Activated B cell treated with CpG ODN at 0.5 μM for 24 hours (primary cell): ENCODE results near the gene TMEM256. TPM values are rescaled to one million over a fixed set of nuclear protein-coding genes. Genes with fewer than 3 reads are reported as not detected.
"Not testable (repeated sequence)": the region's sequence is repeated elsewhere in the genome, so short reads cannot be mapped to it uniquely, and the experiment has no call there.

Experiments used
- ATAC-seq: fragments of 200-7000 bp; cut with Tn5 transposase; one replicate; pipeline ENCODE4 v1.10.0; 2021; ENCODE audit warnings: low read depth, mild to moderate bottlenecking, moderate library complexity
- CTCF ChIA-PET: fragments of 350-600 bp; sonication (Branson Sonifier 250); formaldehyde crosslinking; loops from one replicate; lab custom pipeline; 2021; ENCODE audit warnings: antibody characterized with exemption; lab: Charles Lee
- POLR2A ChIA-PET: fragments of 350-600 bp; sonication (Branson Sonifier 250); formaldehyde crosslinking; loops from one replicate; lab custom pipeline; 2021; ENCODE audit warnings: antibody characterized with exemption; lab: Charles Lee
- DNase-seq: peaks from one replicate; pipeline ENCODE4 v3.0.0; 2022
- H3K27ac Mint-ChIP-seq: one replicate; pipeline ENCODE4 v1.8.0; 2020; ENCODE audit warnings: mixed read lengths
- H3K27me3 Mint-ChIP-seq: one replicate; pipeline ENCODE4 v1.8.0; 2021; ENCODE audit warnings: mixed read lengths
- H3K36me3 Mint-ChIP-seq: one replicate; pipeline ENCODE4 v1.8.0; 2021; ENCODE audit warnings: low read depth, mixed read lengths
- H3K4me1 Mint-ChIP-seq: one replicate; pipeline ENCODE4 v1.8.0; 2021; ENCODE audit warnings: mixed read lengths
- H3K4me3 Mint-ChIP-seq: one replicate; pipeline ENCODE4 v1.8.0; 2020; ENCODE audit warnings: mild to moderate bottlenecking, mixed read lengths
- H3K9me3 Mint-ChIP-seq: one replicate; pipeline ENCODE4 v1.8.0; 2020; ENCODE audit warnings: mixed read lengths
- intact Hi-C: fragments of 100-400 bp; cut with micrococcal nuclease; formaldehyde crosslinking; loops from one replicate; pipeline ENCODE4 v1.15.1; 2024
- total RNA-seq: library from RNA; stranded (reverse); gene quantifications from 2 replicates; pipeline ENCODE4 v1.2.3, GENCODE V29; 2022
- TF ChIP-seq, protein P1 (sequence below): fragments of 200-600 bp; IDR thresholded peaks from one replicate; pipeline ENCODE4 v1.8.0; 2022; ENCODE audit warnings: antibody characterized with exemption, mild to moderate bottlenecking

TMEM256 gene
- total RNA-seq, 1 donor from 2014 or later: 98.2 TPM

- H3K27me3 Mint-ChIP-seq: no peaks in the 10 kb centered on the region
- ATAC-seq (no peak), DNase-seq (no peak)
- no peak overlapping the region for H3K27ac Mint-ChIP-seq
- TF ChIP-seq, protein P1, sequence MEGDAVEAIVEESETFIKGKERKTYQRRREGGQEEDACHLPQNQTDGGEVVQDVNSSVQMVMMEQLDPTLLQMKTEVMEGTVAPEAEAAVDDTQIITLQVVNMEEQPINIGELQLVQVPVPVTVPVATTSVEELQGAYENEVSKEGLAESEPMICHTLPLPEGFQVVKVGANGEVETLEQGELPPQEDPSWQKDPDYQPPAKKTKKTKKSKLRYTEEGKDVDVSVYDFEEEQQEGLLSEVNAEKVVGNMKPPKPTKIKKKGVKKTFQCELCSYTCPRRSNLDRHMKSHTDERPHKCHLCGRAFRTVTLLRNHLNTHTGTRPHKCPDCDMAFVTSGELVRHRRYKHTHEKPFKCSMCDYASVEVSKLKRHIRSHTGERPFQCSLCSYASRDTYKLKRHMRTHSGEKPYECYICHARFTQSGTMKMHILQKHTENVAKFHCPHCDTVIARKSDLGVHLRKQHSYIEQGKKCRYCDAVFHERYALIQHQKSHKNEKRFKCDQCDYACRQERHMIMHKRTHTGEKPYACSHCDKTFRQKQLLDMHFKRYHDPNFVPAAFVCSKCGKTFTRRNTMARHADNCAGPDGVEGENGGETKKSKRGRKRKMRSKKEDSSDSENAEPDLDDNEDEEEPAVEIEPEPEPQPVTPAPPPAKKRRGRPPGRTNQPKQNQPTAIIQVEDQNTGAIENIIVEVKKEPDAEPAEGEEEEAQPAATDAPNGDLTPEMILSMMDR: no peak
- H3K4me1 Mint-ChIP-seq: no peaks in the 10 kb centered on the region
- no peak overlapping the region for H3K4me3 Mint-ChIP-seq
- POLR2A ChIA-PET: no interaction called here
- H3K9me3 Mint-ChIP-seq: no peaks in the 10 kb centered on the region
- CTCF ChIA-PET: no interaction called here
- H3K36me3 Mint-ChIP-seq: no peaks in the 10 kb centered on the region
- intact Hi-C loops: no loop called here
Measured at GRCh38 chr17:7370853-7371252, 33.0 kb downstream of the TMEM256 start.

DNA sequence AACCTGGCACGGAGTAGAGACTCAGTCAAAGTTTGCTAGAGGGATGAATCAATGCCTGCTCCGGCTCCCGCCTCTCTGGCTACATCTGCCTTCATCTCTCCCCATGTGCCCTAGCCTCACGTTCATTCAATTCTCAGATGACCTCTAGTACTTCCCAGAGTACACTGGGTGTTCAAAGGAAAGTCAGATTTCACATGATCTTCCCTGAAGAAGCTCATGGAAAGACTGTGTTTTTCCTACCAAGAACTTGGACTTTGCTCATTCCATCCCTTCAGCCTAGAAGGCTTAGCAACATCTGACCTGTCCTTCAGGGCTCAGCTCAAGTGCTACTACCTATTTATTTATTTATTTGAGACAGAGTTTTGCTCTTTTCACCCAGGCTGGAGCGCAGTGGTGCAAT lies 34.1 kb downstream of the TMEM256 start:
- CTCF ChIA-PET: no interaction called here
- ATAC-seq (no peak), DNase-seq (no peak)
- Mint-ChIP-seq H3K36me3 (no peaks in the 10 kb centered on the region), H3K4me3 (no peak overlapping the region), H3K27me3 (no peaks in the 10 kb centered on the region), H3K27ac (no peak overlapping the region), H3K9me3 (no peaks in the 10 kb centered on the region), H3K4me1 (no peaks in the 10 kb centered on the region)
- intact Hi-C loops: no loop called here
- TF ChIP-seq, protein P1: no peak
- POLR2A ChIA-PET: no interaction called here

- H3K36me3 Mint-ChIP-seq, H3K27me3 Mint-ChIP-seq, POLR2A ChIA-PET, DNase-seq, H3K4me3 Mint-ChIP-seq, H3K4me1 Mint-ChIP-seq, ATAC-seq, H3K9me3 Mint-ChIP-seq, H3K27ac Mint-ChIP-seq, intact Hi-C loops, CTCF ChIA-PET: not testable (repeated sequence)
Measured at GRCh38 chr17:7368599-7368994, 35.3 kb downstream of the TMEM256 start.

DNA sequence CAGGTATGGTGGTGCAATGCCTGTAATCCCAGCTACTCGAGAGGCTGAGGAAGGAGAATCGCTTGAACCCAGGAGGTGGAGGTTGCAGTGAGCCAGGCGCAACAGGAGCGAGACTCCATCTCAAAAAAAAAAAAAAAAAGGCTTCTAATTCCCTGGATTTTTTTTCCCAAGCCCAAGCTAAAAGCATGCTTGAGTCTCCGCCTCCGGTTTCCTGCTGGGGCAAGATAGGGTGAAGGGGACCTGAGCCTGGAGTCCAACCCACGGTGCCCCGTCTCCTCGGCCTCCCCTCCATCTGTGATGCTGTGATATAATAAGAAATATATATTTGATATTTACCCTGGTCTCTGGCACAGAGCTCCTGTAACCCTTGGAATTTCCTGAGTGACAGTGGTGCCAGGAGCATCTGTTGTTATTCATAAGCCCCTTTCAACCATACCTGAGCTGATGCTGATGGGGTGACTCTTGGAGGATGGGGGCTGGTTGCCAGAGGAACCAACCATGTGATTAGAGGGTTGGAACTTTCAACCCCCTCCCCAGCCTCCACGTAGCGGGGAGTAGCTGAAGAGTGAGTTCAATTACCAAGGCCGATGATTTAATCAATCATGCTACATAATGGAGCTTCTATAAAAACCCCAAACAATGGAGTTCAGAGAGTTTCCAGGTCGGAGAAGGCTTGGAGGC lies 35.8 kb downstream of the TMEM256 start:
- Mint-ChIP-seq H3K4me1 (no peaks in the 10 kb centered on the region), H3K27me3 (no peaks in the 10 kb centered on the region), H3K27ac (no peak overlapping the region), H3K4me3 (no peak overlapping the region), H3K9me3 (no peaks in the 10 kb centered on the region), H3K36me3 (no peaks in the 10 kb centered on the region)
- ATAC-seq (no peak), DNase-seq (no peak)
- TF ChIP-seq, protein P1: no peak
- ChIA-PET POLR2A (no interaction called here), CTCF (no interaction called here)
- intact Hi-C loops: no loop called here

- no peaks in the 10 kb centered on the region for H3K9me3 Mint-ChIP-seq
- intact Hi-C loops: no loop called here
- POLR2A ChIA-PET: interaction anchor here (0.7 kb wide), 1 partner anchor 36 kb away, joined by 5 read pairs; no protein-coding TSS in a partner anchor
- no peaks in the 10 kb centered on the region for H3K27me3 Mint-ChIP-seq
- no peaks in the 10 kb centered on the region for H3K36me3 Mint-ChIP-seq
- DNase-seq (no peak), ATAC-seq (no peak)
- no peak overlapping the region for H3K4me3 Mint-ChIP-seq
- TF ChIP-seq, protein P1: no peak
- CTCF ChIA-PET: no interaction called here
- no peak overlapping the region for H3K27ac Mint-ChIP-seq
- H3K4me1 Mint-ChIP-seq: no peaks in the 10 kb centered on the region
Measured at GRCh38 chr17:7367083-7367482, 36.8 kb downstream of the TMEM256 start.

DNA sequence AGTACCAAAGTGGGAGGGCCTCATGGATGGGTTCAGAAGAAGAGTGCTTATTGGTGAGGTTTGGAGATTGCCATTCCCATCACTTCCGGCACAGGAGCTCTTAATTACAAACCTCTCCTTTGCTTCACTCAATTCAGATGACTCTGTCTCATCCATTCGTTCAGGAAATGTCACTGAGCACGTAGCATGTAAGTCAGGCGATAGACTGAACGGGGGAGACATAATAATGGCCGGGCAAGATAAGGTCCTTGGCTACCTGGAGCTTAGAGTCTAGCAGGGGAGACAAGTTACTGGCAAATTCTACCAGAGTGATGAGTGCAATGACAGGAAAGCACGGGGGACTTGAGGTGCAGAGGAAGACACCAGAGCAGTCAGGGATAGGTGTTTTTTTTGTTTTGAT lies 37.9 kb downstream of the TMEM256 start:
- ATAC-seq, H3K36me3 Mint-ChIP-seq, H3K9me3 Mint-ChIP-seq, DNase-seq, CTCF ChIA-PET, H3K27ac Mint-ChIP-seq, H3K4me1 Mint-ChIP-seq, H3K4me3 Mint-ChIP-seq, POLR2A ChIA-PET, H3K27me3 Mint-ChIP-seq, intact Hi-C loops: not testable (repeated sequence)
